Stimulated activated CD4-positive, alpha-beta T cell treated with anti-CD3 and anti-CD28 coated beads, Interleukin-15, amount 100 ng/mL, for 24 hours (primary cell): ENCODE results near the gene PACRG.

Source experiments
- DNase-seq: peaks from one replicate; pipeline ENCODE4 v3.0.0-alpha.2; 2020

Gene PACRG

GRCh38 chr6:163226181-163226835 lies 498.5 kb downstream of the PACRG start:
- DNase-seq, result no peak

GRCh38 chr6:163226836-163227485 lies 499.2 kb downstream of the PACRG start:
- no peak for DNase-seq

GRCh38 chr6:163228041-163228440 lies 500.3 kb downstream of the PACRG start:
- DNase-seq, result no peak

- DNase-seq, result no peak
Measured at GRCh38 chr6:163229050-163229449, 501.3 kb downstream of the PACRG start.

- no peak for DNase-seq
Measured at GRCh38 chr6:163230901-163231300, 503.1 kb downstream of the PACRG start.

GRCh38 chr6:163231356-163232014 lies 503.7 kb downstream of the PACRG start:
- no peak for DNase-seq

- DNase-seq, result no peak
Measured at GRCh38 chr6:163232015-163232523, 504.3 kb downstream of the PACRG start.

GRCh38 chr6:163232649-163233048 lies 504.9 kb downstream of the PACRG start:
- DNase-seq, result no peak

- no peak for DNase-seq
Measured at GRCh38 chr6:163237110-163237509, 509.3 kb downstream of the PACRG start.

GRCh38 chr6:163239572-163240340 lies 512.0 kb downstream of the PACRG start:
- DNase-seq, result no peak

GRCh38 chr6:163240556-163240955 lies 512.8 kb downstream of the PACRG start:
- DNase-seq, result no peak

GRCh38 chr6:163241683-163242082 lies 513.9 kb downstream of the PACRG start:
- no peak for DNase-seq

GRCh38 chr6:163243083-163243482 lies 515.3 kb downstream of the PACRG start:
- DNase-seq, result no peak

- DNase-seq, result no peak
Measured at GRCh38 chr6:163243692-163244589, 516.2 kb downstream of the PACRG start.

GRCh38 chr6:163248051-163248450 lies 520.3 kb downstream of the PACRG start:
- DNase-seq, result no peak

GRCh38 chr6:163249651-163250101 lies 521.9 kb downstream of the PACRG start:
- no peak for DNase-seq

GRCh38 chr6:163250116-163250515 lies 522.3 kb downstream of the PACRG start:
- DNase-seq, result no peak

- no peak for DNase-seq
Measured at GRCh38 chr6:163252061-163252591, 524.4 kb downstream of the PACRG start.

GRCh38 chr6:163253556-163254213 lies 525.9 kb downstream of the PACRG start:
- DNase-seq, result no peak

GRCh38 chr6:163254341-163254835 lies 526.6 kb downstream of the PACRG start:
- no peak for DNase-seq

- DNase-seq, result no peak
Measured at GRCh38 chr6:163255265-163255664, 527.5 kb downstream of the PACRG start.
